IMR-90 (cell line): ENCODE measurements around the gene LAPTM5. TPM values are rescaled to one million over a fixed set of nuclear protein-coding genes. Genes with fewer than 3 reads are reported as not detected.

ENCODE experiments used
- ATAC-seq: fragments of 200-7000 bp; cut with Tn5 transposase; 2 replicates; pipeline ENCODE4 v1.9.1; 2020; ENCODE audit warnings: low read depth, mild to moderate bottlenecking, moderate library complexity
- BruUV-seq: library from RNA; stranded (reverse); fragments of 400-500 nt; replicated peaks from 2 replicates; lab custom pipeline; 2021; lab: Mats Ljungman, UMichigan
- CTCF ChIA-PET: fragments of 300-600 bp; formaldehyde crosslinking; extraction: SDS; loops from one replicate; lab custom pipeline; 2021; ENCODE audit warnings: antibody characterized with exemption; lab: Yijun Ruan, JAX
- POLR2A ChIA-PET: fragments of 300-600 bp; sonication (Branson Sonifier 250); formaldehyde crosslinking; loops from one replicate; lab custom pipeline; 2022; ENCODE audit warnings: antibody characterized with exemption; ENCODE audit not compliant: unreplicated experiment; lab: Charles Lee
- DNase-seq: peaks from one replicate; pipeline ENCODE4 v3.0.0; 2013
- H2AFZ ChIP-seq: replicated peaks from 2 replicates; pipeline ENCODE3; 2013; ENCODE audit warnings: low read length, mild to moderate bottlenecking; ENCODE audit not compliant: poor library complexity
- H2AK5ac ChIP-seq: 2 replicates; pipeline ENCODE4 v1.6.1; 2013; ENCODE audit warnings: low read depth, low read length, inconsistent platforms
- H2AK9ac ChIP-seq: replicated peaks from 2 replicates; pipeline ENCODE3; 2013; ENCODE audit warnings: mild to moderate bottlenecking, low read depth, low read length, moderate library complexity; ENCODE audit not compliant: poor library complexity
- H2BK120ac ChIP-seq: 2 replicates; pipeline ENCODE4 v1.6.1; 2013; ENCODE audit warnings: low read depth, low read length, inconsistent platforms
- H2BK15ac ChIP-seq: 3 replicates; pipeline ENCODE4 v1.6.1; 2013; ENCODE audit warnings: low read depth, low read length, inconsistent platforms
- H2BK20ac ChIP-seq: 2 replicates; pipeline ENCODE4 v1.6.1; 2013; ENCODE audit warnings: low read depth, mild to moderate bottlenecking, inconsistent platforms, low read length, moderate library complexity
- H2BK5ac ChIP-seq: 2 replicates; pipeline ENCODE4 v1.6.1; 2013; ENCODE audit warnings: mild to moderate bottlenecking, low read depth, low read length, inconsistent platforms; ENCODE audit not compliant: poor library complexity, severe bottlenecking
- H3K14ac ChIP-seq: replicated peaks from 2 replicates; pipeline ENCODE4 v1.6.1; 2013; ENCODE audit warnings: low read depth, low read length, inconsistent platforms
- H3K18ac ChIP-seq: 2 replicates; pipeline ENCODE4 v1.6.1; 2013; ENCODE audit warnings: low read depth, low read length, control low read depth
- H3K23ac ChIP-seq: 2 replicates; pipeline ENCODE4 v1.6.1; 2013; ENCODE audit warnings: low read depth, low read length, inconsistent platforms
- H3K27ac ChIP-seq: 2 replicates; pipeline ENCODE4 v1.5.1; 2013; ENCODE audit warnings: mild to moderate bottlenecking, control low read depth, low read length; ENCODE audit not compliant: insufficient read depth
- H3K27me3 ChIP-seq: 2 replicates; pipeline ENCODE4 v1.6.1; 2013; ENCODE audit warnings: low read length; ENCODE audit not compliant: control insufficient read depth, insufficient read depth
- H3K36me3 ChIP-seq: 2 replicates; pipeline ENCODE4 v1.6.1; 2013; ENCODE audit warnings: low read length, mixed read lengths; ENCODE audit not compliant: control insufficient read depth, insufficient read depth
- H3K4ac ChIP-seq: 2 replicates; pipeline ENCODE4 v1.6.1; 2013; ENCODE audit warnings: low read depth, low read length, inconsistent platforms
- H3K4me1 ChIP-seq: 2 replicates; pipeline ENCODE4 v1.6.1; 2013; ENCODE audit warnings: low read length, mixed read lengths; ENCODE audit not compliant: control insufficient read depth, insufficient read depth
- H3K4me2 ChIP-seq: 2 replicates; pipeline ENCODE4 v1.6.1; 2013; ENCODE audit warnings: low read depth, mild to moderate bottlenecking, control low read depth, low read length, moderate library complexity
- H3K4me3 ChIP-seq: 2 replicates; pipeline ENCODE4 v1.5.1; 2013; ENCODE audit warnings: low read depth, mild to moderate bottlenecking, control low read depth, low read length, moderate library complexity; ENCODE audit not compliant: insufficient read depth
- H3K56ac ChIP-seq: 2 replicates; pipeline ENCODE4 v1.6.1; 2013; ENCODE audit warnings: low read length, inconsistent platforms; ENCODE audit not compliant: insufficient read depth; ENCODE audit errors: extremely low read depth
- H3K79me1 ChIP-seq, 2 experiments: 2 replicates each; pipeline ENCODE4 v1.6.1; 2013; ENCODE audit warnings: low read length in 2 of 2, inconsistent platforms in 1 of 2, low read depth in 1 of 2
- H3K9ac ChIP-seq: 2 replicates; pipeline ENCODE4 v1.6.1; 2013; ENCODE audit warnings: low read depth, low read length, control low read depth
- H3K9me1 ChIP-seq: 2 replicates; pipeline ENCODE4 v1.6.1; 2013; ENCODE audit warnings: low read length, inconsistent platforms; ENCODE audit not compliant: insufficient read depth
- H3K9me3 ChIP-seq: 2 replicates; pipeline ENCODE4 v1.6.1; 2013; ENCODE audit warnings: low read length; ENCODE audit not compliant: control insufficient read depth, insufficient read depth
- H4K20me1 ChIP-seq: 2 replicates; pipeline ENCODE4 v1.6.1; 2013; ENCODE audit warnings: low read length, inconsistent platforms; ENCODE audit not compliant: insufficient read depth
- H4K5ac ChIP-seq: 2 replicates; pipeline ENCODE4 v1.6.1; 2013; ENCODE audit warnings: mild to moderate bottlenecking, low read depth, low read length, control low read depth
- H4K8ac ChIP-seq, 2 experiments: 2 replicates each; pipeline ENCODE4 v1.6.1; 2013; ENCODE audit warnings: low read depth in 2 of 2, low read length in 2 of 2, control low read depth in 1 of 2, inconsistent platforms in 1 of 2
- H4K91ac ChIP-seq: 2 replicates; pipeline ENCODE4 v1.6.1; 2013; ENCODE audit warnings: low read depth, low read length, inconsistent platforms; ENCODE audit not compliant: insufficient read depth
- BHLHE40 ChIP-seq: fragments of 150-350 bp; IDR thresholded peaks from 2 replicates; pipeline ENCODE4 v1.6.1; 2016; ENCODE audit warnings: mild to moderate bottlenecking, low read depth, low read length
- MXI1 ChIP-seq: IDR thresholded peaks from 2 replicates; pipeline ENCODE4 v1.6.1; 2012; ENCODE audit warnings: low read depth, mild to moderate bottlenecking, low read length, moderate library complexity, borderline replicate concordance
- RAD21 ChIP-seq: IDR thresholded peaks from 2 replicates; pipeline ENCODE4 v1.6.1; 2012; ENCODE audit warnings: low read length, improper control_type of control experiment
- WGBS, 2 experiments: methylation state at CpG; one replicate each; pipeline versions ENCODE4 v1.1.5 to v1.1.7; 2013; ENCODE audit warnings: missing lambda C conversion rate in 2 of 2; ENCODE audit not compliant: insufficient read length in 1 of 2; ENCODE audit errors: extremely low coverage in 2 of 2; 5-methylcytosine and 5-hydroxymethylcytosine counted together
- dilution Hi-C: fragments of 300-500 bp; cut with HindIII; formaldehyde crosslinking; loops from one replicate; pipeline ENCODE4 v1.14.3; 2018; ENCODE audit warnings: low sequenced_read_pairs; ENCODE audit not compliant: unreplicated experiment
- in situ Hi-C: fragments of 300-500 bp; cut with MboI; formaldehyde crosslinking; loops from 3 replicates; pipeline ENCODE4 v1.14.3; 2019; ENCODE audit warnings: low sequenced_read_pairs, inconsistent platforms, mixed read lengths
- intact Hi-C: fragments of 100-400 bp; cut with micrococcal nuclease; formaldehyde crosslinking; loops from 2 replicates; pipeline ENCODE4 v1.10.0; 2022
- polyA plus RNA-seq, 3 experiments: library from polyadenylated mRNA; depleted of rRNA; stranded (reverse); fragments of >200 nt; gene quantifications; 2 replicates each; pipeline ENCODE4 v1.2.3, GENCODE V29; 2012; ENCODE audit warnings: low replicate concordance in 1 of 3
- total RNA-seq: library from RNA; depleted of rRNA; stranded (reverse); fragments of >200 nt; gene quantifications from 2 replicates; pipeline ENCODE4 v1.2.3, GENCODE V29; 2012
- TF ChIP-seq, protein P1 (sequence below): conservative IDR thresholded peaks from 2 replicates; pipeline ENCODE4 v1.5.1; 2012; ENCODE audit warnings: mild to moderate bottlenecking, low read depth, low read length, improper control_type of control experiment
- TF ChIP-seq, protein P2 (sequence below): fragments of 150-350 bp; IDR thresholded peaks from 2 replicates; pipeline ENCODE4 v1.6.1; 2016; ENCODE audit warnings: low read depth, mild to moderate bottlenecking, low read length, moderate library complexity, borderline replicate concordance

The LAPTM5 gene
- total and polyA plus RNA-seq, 2 of the 4 experiments (the other 2 are of a cell fraction) = 0.09 TPM; not detected in 1

DNA sequence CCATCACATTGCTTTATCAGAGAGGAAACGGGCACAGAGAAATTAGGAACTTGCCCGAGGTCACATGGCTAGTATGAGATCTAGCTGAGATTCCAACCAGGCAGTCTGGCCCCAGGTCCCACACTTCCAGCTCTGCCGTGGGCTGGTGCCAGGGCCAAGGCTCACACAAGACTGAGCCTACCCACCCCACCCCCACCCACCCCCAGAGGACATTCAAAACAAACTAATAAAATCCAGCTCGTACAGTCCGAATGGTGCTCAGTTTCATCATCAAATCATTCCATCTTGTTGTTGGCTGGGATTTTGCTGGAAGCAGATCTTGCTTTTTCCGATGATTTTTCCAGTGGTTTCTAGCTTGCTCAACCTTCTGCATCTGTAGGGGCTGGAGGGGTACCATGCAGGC lies 62.1 kb downstream of the LAPTM5 start:
- H3K4me1 ChIP-seq = no peaks in the 10 kb centered on the region
- H2BK5ac ChIP-seq = no peak overlapping the region
- no peaks in the 10 kb centered on the region for H4K20me1 ChIP-seq
- H3K23ac ChIP-seq = no peak overlapping the region
- DNase-seq = no peak
- no peaks in the 10 kb centered on the region for H3K79me1 ChIP-seq
- no peaks in the 10 kb centered on the region for H3K36me3 ChIP-seq
- no peak overlapping the region for H4K91ac ChIP-seq
- intact Hi-C loops = no loop called here
- H3K9me3 ChIP-seq = no peaks in the 10 kb centered on the region
- no peak overlapping the region for H3K4ac ChIP-seq
- no peak overlapping the region for H3K4me2 ChIP-seq
- TF ChIP-seq, protein P1, sequence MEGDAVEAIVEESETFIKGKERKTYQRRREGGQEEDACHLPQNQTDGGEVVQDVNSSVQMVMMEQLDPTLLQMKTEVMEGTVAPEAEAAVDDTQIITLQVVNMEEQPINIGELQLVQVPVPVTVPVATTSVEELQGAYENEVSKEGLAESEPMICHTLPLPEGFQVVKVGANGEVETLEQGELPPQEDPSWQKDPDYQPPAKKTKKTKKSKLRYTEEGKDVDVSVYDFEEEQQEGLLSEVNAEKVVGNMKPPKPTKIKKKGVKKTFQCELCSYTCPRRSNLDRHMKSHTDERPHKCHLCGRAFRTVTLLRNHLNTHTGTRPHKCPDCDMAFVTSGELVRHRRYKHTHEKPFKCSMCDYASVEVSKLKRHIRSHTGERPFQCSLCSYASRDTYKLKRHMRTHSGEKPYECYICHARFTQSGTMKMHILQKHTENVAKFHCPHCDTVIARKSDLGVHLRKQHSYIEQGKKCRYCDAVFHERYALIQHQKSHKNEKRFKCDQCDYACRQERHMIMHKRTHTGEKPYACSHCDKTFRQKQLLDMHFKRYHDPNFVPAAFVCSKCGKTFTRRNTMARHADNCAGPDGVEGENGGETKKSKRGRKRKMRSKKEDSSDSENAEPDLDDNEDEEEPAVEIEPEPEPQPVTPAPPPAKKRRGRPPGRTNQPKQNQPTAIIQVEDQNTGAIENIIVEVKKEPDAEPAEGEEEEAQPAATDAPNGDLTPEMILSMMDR = no peak
- no peak for TF ChIP-seq MXI1
- TF ChIP-seq, protein P2, sequence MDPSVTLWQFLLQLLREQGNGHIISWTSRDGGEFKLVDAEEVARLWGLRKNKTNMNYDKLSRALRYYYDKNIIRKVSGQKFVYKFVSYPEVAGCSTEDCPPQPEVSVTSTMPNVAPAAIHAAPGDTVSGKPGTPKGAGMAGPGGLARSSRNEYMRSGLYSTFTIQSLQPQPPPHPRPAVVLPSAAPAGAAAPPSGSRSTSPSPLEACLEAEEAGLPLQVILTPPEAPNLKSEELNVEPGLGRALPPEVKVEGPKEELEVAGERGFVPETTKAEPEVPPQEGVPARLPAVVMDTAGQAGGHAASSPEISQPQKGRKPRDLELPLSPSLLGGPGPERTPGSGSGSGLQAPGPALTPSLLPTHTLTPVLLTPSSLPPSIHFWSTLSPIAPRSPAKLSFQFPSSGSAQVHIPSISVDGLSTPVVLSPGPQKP = no peak
- TF ChIP-seq RAD21 = no peak
- TF ChIP-seq BHLHE40 = no peak
- no peak overlapping the region for H3K4me3 ChIP-seq
- ChIA-PET POLR2A (no interaction called here), CTCF (no interaction called here)
- H4K5ac ChIP-seq = no peak overlapping the region
- no TSS peak for BruUV-seq
- dilution Hi-C loops = no loop called here
- H3K27ac ChIP-seq = no peak overlapping the region
- H2AFZ ChIP-seq = no peak overlapping the region
- ATAC-seq = no peak
- H2BK15ac ChIP-seq = no peak overlapping the region
- H3K18ac ChIP-seq = no peak overlapping the region
- in situ Hi-C loops = no loop called here
- no peak overlapping the region for H2AK5ac ChIP-seq
- no peak overlapping the region for H3K14ac ChIP-seq
- peaks cover 23% of the 10 kb centered on the region; the same call in 1 of the 2 replicates for H3K27me3 ChIP-seq
- H2BK120ac ChIP-seq = no peak overlapping the region
- H4K8ac ChIP-seq = no peak overlapping the region
- H3K56ac ChIP-seq = no peak overlapping the region
- H3K9ac ChIP-seq = no peak overlapping the region
- no peak overlapping the region for H2AK9ac ChIP-seq
- H3K9me1 ChIP-seq = no peaks in the 10 kb centered on the region
- WGBS, 2 experiments = 40% methylated on average over 1 of the region's 6 CpGs; no CpG with 5 or more reads in 1 of the 2 experiments
- H2BK20ac ChIP-seq = no peak overlapping the region
